Naive thymus-derived CD4-positive, alpha-beta T cell (primary cell): ENCODE data around the gene TRIM63. TPM values are rescaled to one million over a fixed set of nuclear protein-coding genes. Genes with fewer than 3 reads are reported as not detected.
A peak's percentile ranks its signal among the peaks of the same experiment; 100 is the strongest.
"Not testable (repeated sequence)": the region's sequence is repeated elsewhere in the genome, so short reads cannot be mapped to it uniquely, and the experiment has no call there.

Experiments used
- ATAC-seq: fragments of 150-1000 bp; cut with Tn5 transposase; 2 replicates; pipeline ENCODE4 v1.10.0; 2021; ENCODE audit warnings: mild to moderate bottlenecking, moderate library complexity
- CTCF ChIA-PET: fragments of 350-600 bp; sonication (Branson Sonifier 250); formaldehyde crosslinking; loops from one replicate; lab custom pipeline; 2021; ENCODE audit warnings: antibody characterized with exemption; lab: Charles Lee
- POLR2A ChIA-PET: fragments of 350-600 bp; sonication (Branson Sonifier 250); formaldehyde crosslinking; loops from one replicate; lab custom pipeline; 2021; ENCODE audit warnings: antibody characterized with exemption, inconsistent platforms; lab: Charles Lee
- DNase-seq, 9 donors: peaks; one replicate each; pipeline versions ENCODE4 v3.0.0 to v3.0.0-alpha.2; 2020 to 2022; ENCODE audit warnings: mixed read lengths in 1 of 9
- H3K27ac ChIP-seq: one replicate; pipeline ENCODE4 v1.7.0; 2013; ENCODE audit warnings: mild to moderate bottlenecking, low read depth, low read length, moderate library complexity
- H3K27me3 ChIP-seq, 2 donors: one replicate each; pipeline ENCODE4 v1.7.0; 2013; ENCODE audit warnings: low read length in 2 of 2, mild to moderate bottlenecking in 2 of 2, moderate library complexity in 2 of 2; ENCODE audit not compliant: control insufficient read depth in 2 of 2, insufficient read depth in 2 of 2
- H3K36me3 ChIP-seq, 3 experiments: 1 replicate in 2 of 3; 2 replicates in 1 of 3; pipeline ENCODE4 v1.7.0; 2013; ENCODE audit warnings: low read length in 3 of 3, mild to moderate bottlenecking in 3 of 3, moderate library complexity in 1 of 3; ENCODE audit not compliant: insufficient read depth in 3 of 3, control insufficient read depth in 2 of 3
- H3K4me1 ChIP-seq, 2 donors: one replicate each; pipeline ENCODE4 v1.7.0; 2013; ENCODE audit warnings: low read length in 2 of 2, mild to moderate bottlenecking in 2 of 2, moderate library complexity in 1 of 2; ENCODE audit not compliant: control insufficient read depth in 2 of 2, insufficient read depth in 2 of 2
- H3K4me3 ChIP-seq: 2 replicates; pipeline ENCODE4 v1.7.0; 2013; ENCODE audit warnings: mild to moderate bottlenecking, low read length
- H3K9me3 ChIP-seq, 3 experiments: 1 replicate in 2 of 3; 2 replicates in 1 of 3; pipeline ENCODE4 v1.7.0; 2013; ENCODE audit warnings: low read length in 3 of 3; ENCODE audit not compliant: control insufficient read depth in 2 of 3
- H3K27ac Mint-ChIP-seq, 9 donors: one replicate each; pipeline ENCODE4 v1.8.0; 2020 to 2022; ENCODE audit warnings: mixed read lengths in 9 of 9, mild to moderate bottlenecking in 8 of 9, moderate library complexity in 5 of 9, inconsistent platforms in 2 of 9
- H3K27me3 Mint-ChIP-seq, 5 donors: one replicate each; pipeline ENCODE4 v1.8.0; 2021 to 2022; ENCODE audit warnings: mixed read lengths in 5 of 5, mild to moderate bottlenecking in 1 of 5
- H3K36me3 Mint-ChIP-seq, 5 donors: one replicate each; pipeline ENCODE4 v1.8.0; 2020 to 2022; ENCODE audit warnings: mixed read lengths in 5 of 5, mild to moderate bottlenecking in 3 of 5, inconsistent platforms in 1 of 5
- H3K4me1 Mint-ChIP-seq, 7 donors: one replicate each; pipeline ENCODE4 v1.8.0; 2020 to 2022; ENCODE audit warnings: mixed read lengths in 7 of 7, mild to moderate bottlenecking in 3 of 7, inconsistent platforms in 1 of 7
- H3K4me3 Mint-ChIP-seq, 10 donors: one replicate each; pipeline ENCODE4 v1.8.0; 2020 to 2022; ENCODE audit warnings: mild to moderate bottlenecking in 10 of 10, mixed read lengths in 10 of 10, moderate library complexity in 6 of 10, inconsistent platforms in 2 of 10
- H3K9me3 Mint-ChIP-seq, 11 donors: one replicate each; pipeline ENCODE4 v1.8.0; 2020 to 2022; ENCODE audit warnings: mixed read lengths in 11 of 11, mild to moderate bottlenecking in 4 of 11, inconsistent platforms in 1 of 11, moderate library complexity in 1 of 11
- intact Hi-C, 2 donors: fragments of 100-400 bp; cut with micrococcal nuclease; formaldehyde crosslinking; loops; one replicate each; pipeline ENCODE4 v1.15.1; 2023
- polyA plus RNA-seq, 2 donors: library from polyadenylated mRNA; unstranded; fragments of 300-500 nt; fragmentation: Illumina TruSeq; gene quantifications; one replicate each; pipeline ENCODE4 v1.2.3, GENCODE V29; 2021
- total RNA-seq, 6 experiments: library from RNA in 5 of 6; stranded (reverse) in 5 of 6; gene quantifications; 1 replicate in 5 of 6; 2 replicates in 1 of 6; pipeline ENCODE4 v1.2.3 and lab custom pipeline; 2021 to 2026

TRIM63 gene
- total and polyA plus RNA-seq, 7 experiments from 2014 or later, result not detected

DNA sequence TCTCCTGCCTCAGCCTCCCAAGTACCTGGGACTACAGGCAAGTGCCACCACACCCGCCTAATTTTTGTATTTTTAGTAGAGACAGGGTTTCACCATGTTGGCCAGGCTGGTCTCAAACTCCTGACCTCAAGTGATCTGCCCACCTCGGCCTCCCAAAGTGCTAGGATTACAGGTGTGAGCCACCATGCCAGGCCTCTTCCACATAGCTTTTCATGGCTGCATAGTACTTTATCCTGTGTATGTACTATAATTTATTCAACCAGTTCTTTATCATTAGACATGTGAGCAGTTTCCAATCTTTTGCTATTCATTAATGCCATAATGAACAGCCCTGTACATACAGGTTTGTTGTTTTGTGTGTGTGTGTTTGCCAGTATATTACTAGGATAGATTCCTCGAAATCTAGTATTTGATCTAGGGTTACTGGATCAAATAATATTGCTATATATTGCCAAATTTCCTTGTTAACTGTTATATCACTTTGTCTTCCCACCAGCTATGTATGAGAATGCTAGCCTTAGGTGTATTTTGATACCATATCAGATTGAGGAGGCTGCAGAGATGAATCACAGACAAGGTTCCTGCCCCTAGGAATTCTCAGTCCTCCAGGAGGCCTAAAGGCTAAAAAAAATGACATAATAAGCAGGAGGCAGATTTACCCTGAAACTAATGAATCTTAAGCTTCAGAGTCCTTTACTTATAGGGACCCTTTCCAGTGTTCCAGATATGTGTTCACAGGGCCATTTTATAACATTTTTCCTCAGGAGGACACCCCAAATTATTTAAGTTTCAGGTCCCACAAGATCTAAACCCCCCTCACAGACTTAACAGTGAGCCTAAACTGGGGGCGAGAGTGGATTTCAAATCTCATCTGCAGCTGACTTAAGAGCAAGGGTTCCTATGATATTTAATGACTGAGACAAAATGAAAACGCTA is 42.1 kb upstream of the TRIM63 start:
- Mint-ChIP-seq H3K27me3 (peaks cover 0 to 4% (median 0%) of the 10 kb centered on the region in 5 donors), H3K4me1 (peaks cover 6 to 42% (median 35%) of the 10 kb centered on the region in 7 donors), H3K36me3 (peaks cover 0 to 10% (median 5%) of the 10 kb centered on the region in 5 donors), H3K4me3 (peak overlapping the region; percentile 86 to 99 (median 92)), H3K27ac (peak overlapping the region in 8 of 9 donors; percentile 8 to 98 (median 88)), H3K9me3 (no peaks in the 10 kb centered on the region)
- Histone ChIP-seq H3K9me3 (no peaks in the 10 kb centered on the region), H3K27me3 (no peaks in the 10 kb centered on the region), H3K4me1 (peaks cover 12 to 16% of the 10 kb centered on the region in 2 donors), H3K27ac (no peak overlapping the region), H3K36me3 (peaks cover 0 to 18% (median 0%) of the 10 kb centered on the region in 3 experiments), H3K4me3 (no peak overlapping the region)
- DNase-seq, result no peak
- ChIA-PET POLR2A (interaction anchor here (0.6 to 5.6 kb wide), 5 partner anchors 15 to 194 kb away, joined by 3 to 93 read pairs (median 8); no protein-coding TSS in a partner anchor), CTCF (interaction anchor here (0.7 to 5.6 kb wide), 5 partner anchors 16 to 58 kb away, joined by 3 to 53 read pairs (median 4); no protein-coding TSS in a partner anchor)
- no peak for ATAC-seq
- intact Hi-C loops, result loop anchor here (1.0 to 10.0 kb wide), 12 partner anchors 36 to 493 kb away; partner anchors contain the start of genes HMGN2 (in 2 of the 2), C1orf232 (in 1 of the 2), CD52 (in 1 of the 2) and LIN28A (in 1 of the 2)

DNA sequence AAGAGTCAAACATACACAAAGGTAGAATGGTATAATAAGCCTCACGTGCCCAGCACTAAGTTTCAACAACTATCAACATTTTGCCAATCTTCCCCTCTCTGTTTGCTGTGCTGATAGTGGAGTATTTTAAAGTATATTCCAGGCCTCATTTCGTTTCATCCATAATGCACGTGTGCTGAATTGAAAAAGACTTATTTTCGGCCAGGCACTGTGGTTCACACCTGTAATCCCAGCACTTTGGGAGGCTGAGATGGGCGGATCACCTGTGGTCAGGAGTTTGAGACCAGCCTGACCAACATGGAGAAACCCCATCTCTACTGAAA is 37.8 kb upstream of the TRIM63 start:
- H3K36me3 Mint-ChIP-seq, result not testable (repeated sequence)

DNA sequence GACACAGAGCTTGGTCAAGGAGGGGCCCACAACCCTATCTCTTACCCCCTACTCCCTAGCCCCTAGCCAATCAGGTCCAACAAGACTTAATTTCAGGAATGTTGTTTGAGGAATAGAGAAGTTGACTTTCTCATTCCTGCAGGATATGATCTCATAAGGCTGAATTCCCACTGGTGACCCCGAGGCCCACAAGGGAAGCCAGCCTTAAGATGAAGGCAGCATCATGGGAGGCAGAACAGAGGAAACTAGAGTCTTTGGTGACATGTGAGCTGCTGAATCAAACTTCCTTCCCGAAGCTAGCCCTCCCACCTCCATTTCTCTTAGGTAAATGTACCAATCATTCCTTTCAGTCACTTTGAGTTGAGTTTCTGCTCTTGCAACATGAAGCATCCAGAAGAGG is 35.1 kb upstream of the TRIM63 start:
- H3K27me3 ChIP-seq, result no peaks in the 10 kb centered on the region
- H3K9me3 ChIP-seq, result no peaks in the 10 kb centered on the region
- no peak overlapping the region for H3K4me3 ChIP-seq
- Mint-ChIP-seq H3K27me3 (peaks cover 0 to 27% (median 0%) of the 10 kb centered on the region in 5 donors), H3K27ac (no peak overlapping the region), H3K4me3 (no peak overlapping the region), H3K4me1 (peaks cover 0 to 13% (median 6%) of the 10 kb centered on the region in 7 donors), H3K9me3 (no peaks in the 10 kb centered on the region), H3K36me3 (no peaks in the 10 kb centered on the region)
- ChIA-PET CTCF (interaction anchor here (0.6 to 8.0 kb wide), 10 partner anchors 24 to 1729 kb away, joined by 3 to 145 read pairs (median 4); partner anchors contain the start of gene CEP85), POLR2A (interaction anchor here (1.0 to 1.7 kb wide), 2 partner anchors 19 to 42 kb away, joined by 3 to 8 read pairs; no protein-coding TSS in a partner anchor)
- no peaks in the 10 kb centered on the region for H3K36me3 ChIP-seq
- H3K4me1 ChIP-seq, result no peaks in the 10 kb centered on the region
- intact Hi-C loops, result loop anchor here in 1 of 2 donors (10.0 kb wide), 1 partner anchor 312 kb away; the partner anchor contains the start of gene LIN28A
- ATAC-seq (no peak), DNase-seq (no peak)
- no peak overlapping the region for H3K27ac ChIP-seq

More for the DNA sequence above, 37.8 kb upstream of the TRIM63 start:
- H3K27ac ChIP-seq, H3K9me3 Mint-ChIP-seq, H3K4me3 ChIP-seq, ATAC-seq, DNase-seq, H3K36me3 ChIP-seq, H3K4me1 ChIP-seq, H3K9me3 ChIP-seq, H3K27me3 ChIP-seq: not testable (repeated sequence)
- CTCF ChIA-PET, result interaction anchor here (0.7 to 8.0 kb wide), 6 partner anchors 25 to 129 kb away, joined by 3 to 145 read pairs (median 3); partner anchors contain the start of gene CEP85
- Mint-ChIP-seq H3K4me3 (peak overlapping the region in 1 of 10 donors; percentile 58), H3K4me1 (peaks cover 3 to 14% (median 14%) of the 10 kb centered on the region in 7 donors), H3K27ac (peak overlapping the region in 3 of 9 donors; percentile 35 to 48 (median 38)), H3K27me3 (peaks cover 0 to 26% (median 0%) of the 10 kb centered on the region in 5 donors)
- intact Hi-C loops, result loop anchor here (1.0 to 10.0 kb wide), 6 partner anchors 21 to 310 kb away; partner anchors contain the start of genes CEP85 (in 1 of the 2) and LIN28A (in 1 of the 2)
- POLR2A ChIA-PET, result interaction anchor here (1.0 kb wide), 1 partner anchor 40 kb away, joined by 7 read pairs; no protein-coding TSS in a partner anchor

DNA sequence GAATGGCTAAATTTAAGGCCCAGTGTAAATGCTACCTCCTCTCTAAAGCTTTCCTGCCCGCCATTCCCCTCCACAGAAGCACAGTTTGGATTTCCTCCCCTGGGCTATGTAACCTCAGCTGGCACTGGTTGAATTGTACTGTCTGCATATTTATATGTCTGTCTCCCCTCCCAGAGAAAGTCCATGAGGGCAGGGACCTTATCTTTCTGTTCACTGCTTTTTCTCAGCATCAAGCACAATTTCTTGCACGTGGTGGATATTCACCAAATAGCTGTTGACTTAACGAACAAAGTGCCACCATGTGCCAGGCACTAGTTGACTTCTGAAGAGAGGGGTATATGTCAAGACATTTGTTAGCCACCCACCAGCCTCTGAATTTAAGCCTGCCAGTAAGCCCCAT is 34.7 kb upstream of the TRIM63 start:
- Mint-ChIP-seq H3K9me3 (no peaks in the 10 kb centered on the region), H3K27ac (no peak overlapping the region), H3K36me3 (no peaks in the 10 kb centered on the region), H3K4me3 (no peak overlapping the region), H3K4me1 (peaks cover 0 to 13% (median 6%) of the 10 kb centered on the region in 7 donors), H3K27me3 (peaks cover 0 to 27% (median 0%) of the 10 kb centered on the region in 5 donors)
- Histone ChIP-seq H3K27ac (no peak overlapping the region), H3K4me1 (no peaks in the 10 kb centered on the region), H3K4me3 (no peak overlapping the region), H3K36me3 (no peaks in the 10 kb centered on the region), H3K9me3 (no peaks in the 10 kb centered on the region), H3K27me3 (no peaks in the 10 kb centered on the region)
- ChIA-PET CTCF (interaction anchor here (0.6 to 8.0 kb wide), 5 partner anchors 25 to 65 kb away, joined by 3 to 145 read pairs (median 7); no protein-coding TSS in a partner anchor), POLR2A (interaction anchor here (1.0 to 1.7 kb wide), 2 partner anchors 43 to 132 kb away, joined by 3 to 8 read pairs; partner anchors contain the start of gene CEP85)
- intact Hi-C loops, result loop anchor here in 1 of 2 donors (10.0 kb wide), 1 partner anchor 313 kb away; the partner anchor contains the start of gene LIN28A
- no peak for ATAC-seq
- no peak for DNase-seq

DNA sequence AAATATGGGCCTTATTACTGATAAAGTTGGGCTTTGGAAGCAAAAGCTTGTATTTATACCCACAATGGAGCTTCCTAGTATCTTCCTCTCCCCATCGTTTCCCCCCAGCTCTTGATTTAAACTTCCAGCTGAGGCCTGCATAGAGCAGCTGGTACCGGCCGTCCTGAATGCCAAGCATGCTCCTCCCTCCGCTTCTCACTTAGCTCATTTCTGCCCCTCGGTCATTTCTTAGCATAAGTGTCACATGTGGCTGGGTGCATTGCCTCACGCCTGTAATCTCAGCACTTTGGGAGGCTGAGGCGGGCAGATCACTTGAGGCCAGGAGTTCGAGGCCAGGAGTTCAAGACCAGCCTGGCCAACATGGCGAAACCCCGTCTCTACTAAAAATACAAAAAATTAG is 32.8 kb upstream of the TRIM63 start:
- CTCF ChIA-PET, result interaction anchor here (1.1 kb wide), 1 partner anchor 44 kb away, joined by 11 read pairs; no protein-coding TSS in a partner anchor
- Mint-ChIP-seq H3K27me3 (peaks cover 0 to 30% (median 0%) of the 10 kb centered on the region in 5 donors), H3K4me1 (peaks cover 0 to 12% (median 5%) of the 10 kb centered on the region in 7 donors)
- H3K4me3 ChIP-seq, H3K9me3 ChIP-seq, H3K27ac ChIP-seq, DNase-seq, H3K4me3 Mint-ChIP-seq, H3K36me3 ChIP-seq, H3K4me1 ChIP-seq, H3K9me3 Mint-ChIP-seq, H3K36me3 Mint-ChIP-seq, ATAC-seq, POLR2A ChIA-PET, H3K27me3 ChIP-seq, H3K27ac Mint-ChIP-seq: not testable (repeated sequence)
- intact Hi-C loops, result loop anchor here in 1 of 2 donors (10.0 kb wide), 1 partner anchor 315 kb away; the partner anchor contains the start of gene LIN28A

DNA sequence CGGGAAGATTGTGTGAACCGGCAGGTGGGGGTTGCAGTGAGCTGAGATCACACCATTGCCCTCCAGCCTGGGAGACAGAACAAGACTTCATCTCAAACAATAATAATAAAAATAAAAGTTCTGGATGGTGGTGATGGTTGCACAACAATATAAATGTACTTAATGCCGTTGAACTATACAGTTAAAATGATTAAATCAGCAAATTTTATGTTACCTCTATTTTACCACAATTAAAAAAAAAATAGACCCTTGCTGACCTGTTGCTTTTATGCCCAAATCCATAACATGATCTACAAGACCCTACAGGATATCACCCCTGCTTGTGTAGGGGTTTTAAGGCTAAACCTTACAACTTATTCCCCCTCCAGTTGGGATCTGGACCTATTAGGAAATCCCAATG is 32.4 kb upstream of the TRIM63 start:
- ATAC-seq, result no peak
- Mint-ChIP-seq H3K27me3 (peaks cover 0 to 28% (median 0%) of the 10 kb centered on the region in 5 donors), H3K9me3 (no peaks in the 10 kb centered on the region), H3K36me3 (no peaks in the 10 kb centered on the region), H3K4me3 (no peak overlapping the region), H3K4me1 (peaks cover 0 to 8% (median under 1%) of the 10 kb centered on the region in 7 donors), H3K27ac (no peak overlapping the region)
- H3K36me3 ChIP-seq, result no peaks in the 10 kb centered on the region
- DNase-seq, result no peak
- no peak overlapping the region for H3K27ac ChIP-seq
- no peaks in the 10 kb centered on the region for H3K4me1 ChIP-seq
- CTCF ChIA-PET, result interaction anchor here (1.1 kb wide), 1 partner anchor 45 kb away, joined by 11 read pairs; no protein-coding TSS in a partner anchor
- no peak overlapping the region for H3K4me3 ChIP-seq
- H3K9me3 ChIP-seq, result no peaks in the 10 kb centered on the region
- H3K27me3 ChIP-seq, result no peaks in the 10 kb centered on the region
- intact Hi-C loops, result loop anchor here in 1 of 2 donors (10.0 kb wide), 1 partner anchor 315 kb away; the partner anchor contains the start of gene LIN28A
- POLR2A ChIA-PET, result no interaction called here
